Thyroid gland (tissue), 4 donors: ENCODE results near the gene ELMO1.

Source experiments
- CTCF ChIP-seq, 6 experiments: fragments of 200-600 bp in 3 of 6; fragments of 450-650 bp in 3 of 6; sonication (generic) in 3 of 6; IDR thresholded peaks; one replicate each; pipeline ENCODE4 v1.5.1; 2016 to 2019; ENCODE audit warnings: antibody characterized with exemption in 6 of 6, mild to moderate bottlenecking in 2 of 6, inconsistent platforms in 1 of 6, moderate library complexity in 1 of 6
- POLR2A ChIP-seq, 2 donors: fragments of 450-650 bp; IDR thresholded peaks; one replicate each; pipeline ENCODE4 v1.6.1; 2017; ENCODE audit warnings: antibody characterized with exemption in 2 of 2, mild to moderate bottlenecking in 2 of 2, moderate library complexity in 1 of 2

GRCh38 chr7:36889182-36889581 is 559.5 kb downstream of the ELMO1 start:
- TF ChIP-seq POLR2A (IDR thresholded peaks at IDR 0.05) (no peak), CTCF (IDR thresholded peaks at IDR 0.05) (no peak)
